SK-N-SH (cell line): ENCODE measurements around the gene KLHL2.
"Not testable (repeated sequence)": the region's sequence is repeated elsewhere in the genome, so short reads cannot be mapped to it uniquely, and the experiment has no call there.

Source experiments
- ELF1 ChIP-seq: IDR thresholded peaks from 2 replicates; pipeline ENCODE4 v1.4.0; 2012
- EP300 ChIP-seq, 2 experiments: IDR thresholded peaks; 2 replicates each; pipeline versions ENCODE4 v1.4.0 to v1.6.1; 2012; ENCODE audit warnings: borderline replicate concordance in 1 of 2, low read depth in 1 of 2, low read length in 1 of 2
- EZH2phosphoT487 ChIP-seq: fragments of 200-600 bp; sonication (generic); IDR thresholded peaks from 2 replicates; pipeline ENCODE4 v1.6.1; 2017; ENCODE audit warnings: low read depth, mixed run types, mild to moderate bottlenecking, antibody characterized with exemption, moderate library complexity, borderline replicate concordance
- FOXJ3 ChIP-seq: sonication (generic); formaldehyde crosslinking; IDR thresholded peaks from 2 replicates; pipeline ENCODE4 v1.5.1; 2020; ENCODE audit warnings: mild to moderate bottlenecking, missing genetic modification reagents
- NRF1 ChIP-seq: IDR thresholded peaks from 2 replicates; pipeline ENCODE4 v1.6.1; 2012; ENCODE audit warnings: low read depth, mild to moderate bottlenecking, low read length
- POLR2AphosphoS5 ChIP-seq: IDR thresholded peaks from 2 replicates; pipeline ENCODE4 v1.6.1; 2012; ENCODE audit warnings: low read depth, low read length
- RXRA ChIP-seq: IDR thresholded peaks from 2 replicates; pipeline ENCODE4 v1.4.0; 2012; ENCODE audit warnings: low read depth, mild to moderate bottlenecking, borderline replicate concordance
- TF ChIP-seq, protein P1 (sequence below): fragments of 200-600 bp; sonication (generic); IDR thresholded peaks from 2 replicates; pipeline ENCODE4 v1.6.1; 2017; ENCODE audit warnings: antibody characterized with exemption, mild to moderate bottlenecking, moderate library complexity
- TF ChIP-seq, protein P2 (sequence below): fragments of 150-350 bp; IDR thresholded peaks from 2 replicates; pipeline ENCODE4 v1.6.1; 2016; ENCODE audit warnings: mild to moderate bottlenecking, low read depth, low read length
- TF ChIP-seq, protein P3 (sequence below): IDR thresholded peaks from 2 replicates; pipeline ENCODE4 v1.4.0; 2012; ENCODE audit warnings: low read depth, borderline replicate concordance
- TF ChIP-seq, protein P4 (sequence below): IDR thresholded peaks from 2 replicates; pipeline ENCODE4 v1.4.0; 2012; ENCODE audit warnings: low read depth

DNA sequence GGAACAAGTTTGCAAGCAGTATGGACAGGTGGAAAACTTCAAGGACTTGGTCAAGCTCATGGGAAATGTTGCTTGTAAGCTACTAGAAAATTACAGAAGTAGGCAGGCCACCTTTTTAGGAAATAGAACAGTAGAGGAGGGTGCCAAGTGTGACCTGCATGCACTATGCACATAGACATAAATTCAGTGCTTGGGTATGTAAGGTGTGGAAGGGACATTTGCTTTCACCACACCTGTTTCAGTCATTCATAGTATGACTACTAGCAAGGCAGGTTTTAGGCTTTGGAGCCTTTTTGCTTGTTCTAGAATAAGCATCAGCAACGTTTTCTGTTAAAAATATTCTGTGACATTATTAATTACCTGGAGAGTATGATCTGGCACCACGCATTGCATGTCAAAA lies 20.0 kb downstream of the KLHL2 start:
- TF ChIP-seq, protein P1, sequence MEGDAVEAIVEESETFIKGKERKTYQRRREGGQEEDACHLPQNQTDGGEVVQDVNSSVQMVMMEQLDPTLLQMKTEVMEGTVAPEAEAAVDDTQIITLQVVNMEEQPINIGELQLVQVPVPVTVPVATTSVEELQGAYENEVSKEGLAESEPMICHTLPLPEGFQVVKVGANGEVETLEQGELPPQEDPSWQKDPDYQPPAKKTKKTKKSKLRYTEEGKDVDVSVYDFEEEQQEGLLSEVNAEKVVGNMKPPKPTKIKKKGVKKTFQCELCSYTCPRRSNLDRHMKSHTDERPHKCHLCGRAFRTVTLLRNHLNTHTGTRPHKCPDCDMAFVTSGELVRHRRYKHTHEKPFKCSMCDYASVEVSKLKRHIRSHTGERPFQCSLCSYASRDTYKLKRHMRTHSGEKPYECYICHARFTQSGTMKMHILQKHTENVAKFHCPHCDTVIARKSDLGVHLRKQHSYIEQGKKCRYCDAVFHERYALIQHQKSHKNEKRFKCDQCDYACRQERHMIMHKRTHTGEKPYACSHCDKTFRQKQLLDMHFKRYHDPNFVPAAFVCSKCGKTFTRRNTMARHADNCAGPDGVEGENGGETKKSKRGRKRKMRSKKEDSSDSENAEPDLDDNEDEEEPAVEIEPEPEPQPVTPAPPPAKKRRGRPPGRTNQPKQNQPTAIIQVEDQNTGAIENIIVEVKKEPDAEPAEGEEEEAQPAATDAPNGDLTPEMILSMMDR: not testable (repeated sequence)
- not testable (repeated sequence) for TF ChIP-seq EZH2phosphoT487; POLR2AphosphoS5; ELF1; NRF1; RXRA; EP300 (IDR thresholded peaks at IDR 0.05; ENCODE audit: borderline replicate concordance in 1 of 2, low read depth in 1 of 2, low read length in 1 of 2); FOXJ3 (CRISPR knock-in tag)
- TF ChIP-seq, protein P2, sequence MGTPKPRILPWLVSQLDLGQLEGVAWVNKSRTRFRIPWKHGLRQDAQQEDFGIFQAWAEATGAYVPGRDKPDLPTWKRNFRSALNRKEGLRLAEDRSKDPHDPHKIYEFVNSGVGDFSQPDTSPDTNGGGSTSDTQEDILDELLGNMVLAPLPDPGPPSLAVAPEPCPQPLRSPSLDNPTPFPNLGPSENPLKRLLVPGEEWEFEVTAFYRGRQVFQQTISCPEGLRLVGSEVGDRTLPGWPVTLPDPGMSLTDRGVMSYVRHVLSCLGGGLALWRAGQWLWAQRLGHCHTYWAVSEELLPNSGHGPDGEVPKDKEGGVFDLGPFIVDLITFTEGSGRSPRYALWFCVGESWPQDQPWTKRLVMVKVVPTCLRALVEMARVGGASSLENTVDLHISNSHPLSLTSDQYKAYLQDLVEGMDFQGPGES: not testable (repeated sequence)
- TF ChIP-seq, protein P3, sequence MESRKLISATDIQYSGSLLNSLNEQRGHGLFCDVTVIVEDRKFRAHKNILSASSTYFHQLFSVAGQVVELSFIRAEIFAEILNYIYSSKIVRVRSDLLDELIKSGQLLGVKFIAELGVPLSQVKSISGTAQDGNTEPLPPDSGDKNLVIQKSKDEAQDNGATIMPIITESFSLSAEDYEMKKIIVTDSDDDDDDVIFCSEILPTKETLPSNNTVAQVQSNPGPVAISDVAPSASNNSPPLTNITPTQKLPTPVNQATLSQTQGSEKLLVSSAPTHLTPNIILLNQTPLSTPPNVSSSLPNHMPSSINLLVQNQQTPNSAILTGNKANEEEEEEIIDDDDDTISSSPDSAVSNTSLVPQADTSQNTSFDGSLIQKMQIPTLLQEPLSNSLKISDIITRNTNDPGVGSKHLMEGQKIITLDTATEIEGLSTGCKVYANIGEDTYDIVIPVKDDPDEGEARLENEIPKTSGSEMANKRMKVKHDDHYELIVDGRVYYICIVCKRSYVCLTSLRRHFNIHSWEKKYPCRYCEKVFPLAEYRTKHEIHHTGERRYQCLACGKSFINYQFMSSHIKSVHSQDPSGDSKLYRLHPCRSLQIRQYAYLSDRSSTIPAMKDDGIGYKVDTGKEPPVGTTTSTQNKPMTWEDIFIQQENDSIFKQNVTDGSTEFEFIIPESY: not testable (repeated sequence)
- TF ChIP-seq, protein P4, sequence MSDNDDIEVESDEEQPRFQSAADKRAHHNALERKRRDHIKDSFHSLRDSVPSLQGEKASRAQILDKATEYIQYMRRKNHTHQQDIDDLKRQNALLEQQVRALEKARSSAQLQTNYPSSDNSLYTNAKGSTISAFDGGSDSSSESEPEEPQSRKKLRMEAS: not testable (repeated sequence)
